H9 (cell line): Measurements from ENCODE around the gene BCO1. TPM values are rescaled to one million over a fixed set of nuclear protein-coding genes. Genes with fewer than 3 reads are reported as not detected.

Experiments
- DNase-seq: peaks from one replicate; pipeline ENCODE4 v3.0.0-alpha.2; 2017
- H2AFZ ChIP-seq: one replicate; pipeline ENCODE4 v1.6.1; 2013; ENCODE audit warnings: mild to moderate bottlenecking, low read length, control low read depth, moderate library complexity
- H2AK5ac ChIP-seq: 2 replicates; pipeline ENCODE4 v1.6.1; 2013; ENCODE audit warnings: low read length, control low read depth, mixed read lengths; ENCODE audit not compliant: insufficient read length
- H2BK120ac ChIP-seq: one replicate; pipeline ENCODE4 v1.6.1; 2013; ENCODE audit warnings: low read depth, mild to moderate bottlenecking, low read length, control low read depth, inconsistent platforms; ENCODE audit not compliant: poor library complexity, severe bottlenecking
- H2BK12ac ChIP-seq: 2 replicates; pipeline ENCODE4 v1.6.1; 2013; ENCODE audit warnings: low read length, control low read depth, mixed read lengths, low read depth; ENCODE audit not compliant: insufficient read length
- H2BK15ac ChIP-seq: 2 replicates; pipeline ENCODE4 v1.6.1; 2013; ENCODE audit warnings: low read depth, low read length, control low read depth
- H2BK20ac ChIP-seq: one replicate; pipeline ENCODE4 v1.6.1; 2013; ENCODE audit warnings: low read depth, mild to moderate bottlenecking, low read length, control low read depth, inconsistent platforms; ENCODE audit not compliant: poor library complexity, severe bottlenecking
- H2BK5ac ChIP-seq: 2 replicates; pipeline ENCODE4 v1.6.1; 2013; ENCODE audit warnings: low read length, control low read depth, mixed read lengths; ENCODE audit not compliant: insufficient read length
- H3K14ac ChIP-seq: 2 replicates; pipeline ENCODE4 v1.6.1; 2013; ENCODE audit warnings: low read length, control low read depth; ENCODE audit not compliant: insufficient read depth
- H3K18ac ChIP-seq: 2 replicates; pipeline ENCODE4 v1.6.1; 2013; ENCODE audit warnings: low read depth, mild to moderate bottlenecking, mixed read lengths, low read length, control low read depth; ENCODE audit not compliant: insufficient read length
- H3K23ac ChIP-seq: 2 replicates; pipeline ENCODE4 v1.6.1; 2013; ENCODE audit warnings: low read length, control low read depth, mixed read lengths, low read depth; ENCODE audit not compliant: insufficient read length
- H3K23me2 ChIP-seq: 2 replicates; pipeline ENCODE4 v1.6.1; 2013; ENCODE audit warnings: low read depth, mild to moderate bottlenecking, mixed read lengths, low read length, control low read depth; ENCODE audit not compliant: insufficient read length, poor library complexity, severe bottlenecking
- H3K27ac ChIP-seq: 2 replicates; pipeline ENCODE4 v1.5.1; 2013; ENCODE audit warnings: low read length, control low read depth, mixed read lengths, low read depth; ENCODE audit not compliant: insufficient read length
- H3K27me3 ChIP-seq: 2 replicates; pipeline ENCODE4 v1.6.1; 2013; ENCODE audit warnings: low read length, control low read depth, inconsistent platforms; ENCODE audit not compliant: insufficient read depth
- H3K4ac ChIP-seq: 2 replicates; pipeline ENCODE4 v1.6.1; 2013; ENCODE audit warnings: low read depth, mild to moderate bottlenecking, control low read depth, inconsistent platforms, low read length, moderate library complexity
- H3K4me1 ChIP-seq: 2 replicates; pipeline ENCODE4 v1.6.1; 2013; ENCODE audit warnings: low read length, control low read depth, inconsistent platforms; ENCODE audit not compliant: insufficient read depth
- H3K4me2 ChIP-seq: 2 replicates; pipeline ENCODE4 v1.6.1; 2013; ENCODE audit warnings: low read length, control low read depth, mixed read lengths; ENCODE audit not compliant: insufficient read length, insufficient read depth
- H3K56ac ChIP-seq: 2 replicates; pipeline ENCODE4 v1.6.1; 2013; ENCODE audit warnings: low read depth, mild to moderate bottlenecking, mixed read lengths, low read length, control low read depth; ENCODE audit not compliant: insufficient read length
- H3K79me1 ChIP-seq: 2 replicates; pipeline ENCODE4 v1.6.1; 2013; ENCODE audit warnings: low read depth, mild to moderate bottlenecking, moderate library complexity, low read length, control low read depth, inconsistent platforms; ENCODE audit not compliant: insufficient read depth, poor library complexity, severe bottlenecking
- H3K79me2 ChIP-seq: 2 replicates; pipeline ENCODE4 v1.6.1; 2013; ENCODE audit warnings: low read length, control low read depth, inconsistent platforms; ENCODE audit not compliant: insufficient read depth
- H3K9ac ChIP-seq: 2 replicates; pipeline ENCODE4 v1.6.1; 2013; ENCODE audit warnings: low read length, control low read depth, mixed read lengths; ENCODE audit not compliant: insufficient read length; ENCODE audit errors: extremely low read depth
- H3K9me3 ChIP-seq: one replicate; pipeline ENCODE4 v1.6.1; 2013; ENCODE audit warnings: low read depth, low read length, inconsistent platforms; ENCODE audit not compliant: control insufficient read depth
- H3T11ph ChIP-seq: one replicate; pipeline ENCODE4 v1.6.1; 2013; ENCODE audit warnings: mild to moderate bottlenecking, low read length, control low read depth, inconsistent platforms
- H4K20me1 ChIP-seq: one replicate; pipeline ENCODE4 v1.6.1; 2013; ENCODE audit not compliant: control insufficient read depth, insufficient read length, insufficient read depth
- H4K5ac ChIP-seq: 2 replicates; pipeline ENCODE4 v1.6.1; 2013; ENCODE audit warnings: low read depth, mild to moderate bottlenecking, mixed read lengths, low read length, control low read depth; ENCODE audit not compliant: insufficient read length
- H4K8ac ChIP-seq: replicated peaks from 2 replicates; pipeline ENCODE4 v1.6.1; 2013; ENCODE audit warnings: low read length, control low read depth, mixed read lengths, low read depth; ENCODE audit not compliant: insufficient read length
- H4K91ac ChIP-seq: 2 replicates; pipeline ENCODE4 v1.6.1; 2013; ENCODE audit warnings: low read depth, mild to moderate bottlenecking, moderate library complexity, mixed read lengths, low read length, control low read depth; ENCODE audit not compliant: insufficient read length
- H3K27ac Mint-ChIP-seq, 3 experiments: 2 replicates in 2 of 3; 3 replicates in 1 of 3; pipeline ENCODE4 v1.8.0; 2020 to 2021; ENCODE audit warnings: mixed read lengths in 3 of 3, mild to moderate bottlenecking in 1 of 3, moderate library complexity in 1 of 3
- H3K27me3 Mint-ChIP-seq: 2 replicates; pipeline ENCODE4 v1.8.0; 2021; ENCODE audit warnings: low read depth, mild to moderate bottlenecking, moderate library complexity, mixed read lengths
- H3K36me3 Mint-ChIP-seq, 3 experiments: 2 replicates in 2 of 3; 3 replicates in 1 of 3; pipeline ENCODE4 v1.8.0; 2020 to 2021; ENCODE audit warnings: low read depth in 3 of 3, mixed read lengths in 3 of 3; ENCODE audit not compliant: insufficient read depth in 1 of 3
- H3K4me1 Mint-ChIP-seq, 2 experiments: 2 replicates each; pipeline ENCODE4 v1.8.0; 2020; ENCODE audit warnings: mixed read lengths in 2 of 2
- H3K4me3 Mint-ChIP-seq, 2 experiments: 2 replicates in 1 of 2; 3 replicates in 1 of 2; pipeline ENCODE4 v1.8.0; 2020 to 2021; ENCODE audit warnings: mild to moderate bottlenecking in 2 of 2, mixed read lengths in 2 of 2, moderate library complexity in 1 of 2
- H3K9me3 Mint-ChIP-seq, 2 experiments: 2 replicates in 1 of 2; 3 replicates in 1 of 2; pipeline ENCODE4 v1.8.0; 2020; ENCODE audit warnings: mild to moderate bottlenecking in 2 of 2, mixed read lengths in 2 of 2, moderate library complexity in 1 of 2
- CTCF ChIP-seq: fragments of 200-600 bp; sonication (generic); conservative IDR thresholded peaks from 3 replicates; pipeline ENCODE4 v1.8.0; 2021; ENCODE audit warnings: antibody characterized with exemption, mild to moderate bottlenecking
- WGBS: extraction: QIAGEN DNeasy Blood & Tissue Kit; methylation state at CpG from one replicate; pipeline ENCODE4 v1.1.7; 2013; ENCODE audit warnings: missing lambda C conversion rate, low lambda C conversion rate, mixed read lengths; ENCODE audit not compliant: insufficient read length; ENCODE audit errors: extremely low coverage; 5-methylcytosine and 5-hydroxymethylcytosine counted together
- total RNA-seq: library from RNA; stranded (reverse); gene quantifications from 2 replicates; pipeline ENCODE4 v1.2.1, GENCODE V29; 2021

BCO1 gene
- total RNA-seq, 1 experiment from 2014 or later: not detected

DNA sequence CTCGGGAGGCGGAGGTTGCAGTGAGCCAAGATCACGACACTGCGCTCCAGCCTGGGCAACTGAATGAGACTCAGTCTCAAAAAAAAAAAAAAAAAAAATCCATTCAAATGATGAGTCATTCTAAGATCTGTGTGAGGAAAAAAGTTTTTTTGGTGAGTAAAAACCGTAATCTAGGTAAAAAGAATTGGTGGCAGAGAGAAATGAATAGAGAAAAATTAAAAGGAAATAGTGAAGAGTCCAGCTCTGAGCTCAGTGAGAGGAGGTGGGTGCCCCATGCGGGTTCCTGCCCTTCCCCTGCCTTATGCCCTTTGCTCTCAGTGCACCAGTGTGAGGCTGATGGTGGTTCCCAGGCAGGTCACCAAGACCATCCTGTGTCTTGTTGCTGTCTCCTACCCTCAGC is 97.2 kb downstream of the BCO1 start:
- Histone ChIP-seq H2BK5ac (no peak overlapping the region), H3K27me3 (no peaks in the 10 kb centered on the region), H3K9me3 (no peaks in the 10 kb centered on the region), H3K4ac (no peak overlapping the region), H2BK120ac (no peak overlapping the region), H3K9ac (no peak overlapping the region), H3K79me2 (peaks cover 2% of the 10 kb centered on the region; the same call in 1 of the 2 replicates), H4K91ac (no peak overlapping the region), H2BK15ac (no peak overlapping the region), H4K5ac (no peak overlapping the region), H4K20me1 (no peaks in the 10 kb centered on the region), H3K14ac (no peak overlapping the region), H2BK20ac (no peak overlapping the region), H3K23ac (no peak overlapping the region), H4K8ac (no peak overlapping the region), H2BK12ac (no peak overlapping the region), H3K79me1 (no peaks in the 10 kb centered on the region), H3K18ac (no peak overlapping the region), H3K4me2 (no peak overlapping the region), H3K27ac (no peak overlapping the region), H3K23me2 (no peaks in the 10 kb centered on the region), H2AFZ (no peak overlapping the region), H3K56ac (no peak overlapping the region), H3T11ph (no peak overlapping the region), H3K4me1 (no peaks in the 10 kb centered on the region), H2AK5ac (no peak overlapping the region)
- no CpG with 5 or more reads among the region's 6 CpGs for WGBS
- peaks cover 3 to 10% of the 10 kb centered on the region in 2 experiments for H3K9me3 Mint-ChIP-seq
- no peak overlapping the region for H3K4me3 Mint-ChIP-seq
- no peak overlapping the region for H3K27ac Mint-ChIP-seq
- peaks cover 10 to 22% (median 19%) of the 10 kb centered on the region in 3 experiments; a peak in 6 of 7 replicates for H3K36me3 Mint-ChIP-seq
- no peaks in the 10 kb centered on the region for H3K27me3 Mint-ChIP-seq
- H3K4me1 Mint-ChIP-seq: peaks cover 18 to 19% of the 10 kb centered on the region in 2 experiments
- no peak for DNase-seq
- TF ChIP-seq CTCF: no peak
